Measurements from ENCODE around the gene MORN1.

The MORN1 gene

GRCh38 chr1:2432441-2432844, 41.1 kb upstream of the MORN1 start:
- TF ChIP-seq CTCF (IDR thresholded peaks at IDR 0.05; ENCODE audit: insufficient read depth, low read length, poor library complexity, severe bottlenecking) (no peak), EZH2phosphoT487 (conservative IDR thresholded peaks at IDR 0.05; ENCODE audit: low read length) (no peak)
- H3K27me3 ChIP-seq (ENCODE audit: low read length), result no peaks in the 10 kb centered on the region

GRCh38 chr1:2431518-2431917, 40.2 kb upstream of the MORN1 start:
- Histone ChIP-seq H3F3A (ENCODE audit: insufficient read depth) (no peaks in the 10 kb centered on the region), H3K9ac (ENCODE audit: low read length) (no peak overlapping the region), H3K4me2 (ENCODE audit: low read depth, low read length, poor library complexity, severe bottlenecking) (no peak overlapping the region), H3K27ac (ENCODE audit: low read depth, low read length) (no peak overlapping the region), H3K79me2 (ENCODE audit: insufficient read depth, low read length) (no peaks in the 10 kb centered on the region), H3K36me3 (ENCODE audit: low read length) (no peaks in the 10 kb centered on the region), H3K9me2 (replicated peaks; ENCODE audit: insufficient read depth, low read length) (no peaks in the 10 kb centered on the region), H3K4me3 (ENCODE audit: insufficient read depth, low read length, poor library complexity, severe bottlenecking) (no peak overlapping the region), H3K9me3 (ENCODE audit: insufficient read depth, low read length) (no peaks in the 10 kb centered on the region), H3K27me3 (ENCODE audit: low read length) (no peaks in the 10 kb centered on the region), H2AFZ (ENCODE audit: low read depth, low read length, severe bottlenecking) (no peak overlapping the region), H4K20me1 (ENCODE audit: low read depth, low read length) (no peaks in the 10 kb centered on the region)
- TF ChIP-seq CTCF (IDR thresholded peaks at IDR 0.05; ENCODE audit: insufficient read depth, low read length, poor library complexity, severe bottlenecking), result no peak
- no peak for TF ChIP-seq EZH2phosphoT487 (conservative IDR thresholded peaks at IDR 0.05; ENCODE audit: low read length)

More at GRCh38 chr1:2432441-2432844, 41.1 kb upstream of the MORN1 start:
- no peaks in the 10 kb centered on the region for H3K9me3 ChIP-seq (ENCODE audit: insufficient read depth, low read length)
- H3F3A ChIP-seq (ENCODE audit: insufficient read depth), result no peaks in the 10 kb centered on the region
- no peaks in the 10 kb centered on the region for H3K36me3 ChIP-seq (ENCODE audit: low read length)
- no peak overlapping the region for H3K27ac ChIP-seq (ENCODE audit: low read depth, low read length)
- no peaks in the 10 kb centered on the region for H3K79me2 ChIP-seq (ENCODE audit: insufficient read depth, low read length)
- no peak overlapping the region for H3K4me3 ChIP-seq (ENCODE audit: insufficient read depth, low read length, poor library complexity, severe bottlenecking)
- H3K4me2 ChIP-seq (ENCODE audit: low read depth, low read length, poor library complexity, severe bottlenecking), result no peak overlapping the region
- H4K20me1 ChIP-seq (ENCODE audit: low read depth, low read length), result no peaks in the 10 kb centered on the region
- H3K9ac ChIP-seq (ENCODE audit: low read length), result no peak overlapping the region
- H3K9me2 ChIP-seq (replicated peaks; ENCODE audit: insufficient read depth, low read length), result no peaks in the 10 kb centered on the region
- H2AFZ ChIP-seq (ENCODE audit: low read depth, low read length, severe bottlenecking), result no peak overlapping the region

GRCh38 chr1:2431103-2431502, 39.7 kb upstream of the MORN1 start:
- H3K9me3 ChIP-seq (ENCODE audit: insufficient read depth, low read length), result no peaks in the 10 kb centered on the region
- H3K79me2 ChIP-seq (ENCODE audit: insufficient read depth, low read length), result no peaks in the 10 kb centered on the region
- no peak overlapping the region for H2AFZ ChIP-seq (ENCODE audit: low read depth, low read length, severe bottlenecking)
- no peaks in the 10 kb centered on the region for H3K27me3 ChIP-seq (ENCODE audit: low read length)
- no peaks in the 10 kb centered on the region for H4K20me1 ChIP-seq (ENCODE audit: low read depth, low read length)
- no peak overlapping the region for H3K27ac ChIP-seq (ENCODE audit: low read depth, low read length)
- no peak overlapping the region for H3K9ac ChIP-seq (ENCODE audit: low read length)
- H3K36me3 ChIP-seq (ENCODE audit: low read length), result no peaks in the 10 kb centered on the region
- TF ChIP-seq CTCF (IDR thresholded peaks at IDR 0.05; ENCODE audit: insufficient read depth, low read length, poor library complexity, severe bottlenecking), result no peak
- no peak for TF ChIP-seq EZH2phosphoT487 (conservative IDR thresholded peaks at IDR 0.05; ENCODE audit: low read length)
- no peaks in the 10 kb centered on the region for H3F3A ChIP-seq (ENCODE audit: insufficient read depth)
- no peaks in the 10 kb centered on the region for H3K9me2 ChIP-seq (replicated peaks; ENCODE audit: insufficient read depth, low read length)
- no peak overlapping the region for H3K4me3 ChIP-seq (ENCODE audit: insufficient read depth, low read length, poor library complexity, severe bottlenecking)
- no peak overlapping the region for H3K4me2 ChIP-seq (ENCODE audit: low read depth, low read length, poor library complexity, severe bottlenecking)
